Keratinocyte (primary cell): ENCODE measurements around the gene DNAI7. TPM values are rescaled to one million over a fixed set of nuclear protein-coding genes. Genes with fewer than 3 reads are reported as not detected.

ENCODE experiments used
- DNase-seq: peaks from one replicate; pipeline ENCODE4 v3.0.0-alpha.2; 2011; ENCODE audit warnings: low read depth, missing footprints, low spot score
- FAIRE-seq: peaks from 2 replicates; lab custom pipeline; 2011; peaks lifted over from hg19 to GRCh38; lab: Jason Lieb, UNC
- H2AFZ ChIP-seq: 2 replicates; pipeline ENCODE4 v1.6.0; 2012; ENCODE audit warnings: low read length, control low read depth, inconsistent platforms; ENCODE audit not compliant: control insufficient read depth
- H3K27ac ChIP-seq: 2 replicates; pipeline ENCODE4 v1.5.1; 2011; ENCODE audit warnings: low read length; ENCODE audit not compliant: control insufficient read depth, insufficient read depth
- H3K27me3 ChIP-seq: 3 replicates; pipeline ENCODE4 v1.6.0; 2011; ENCODE audit warnings: low read length; ENCODE audit not compliant: control insufficient read depth, insufficient read depth; ENCODE audit errors: extremely low read depth
- H3K36me3 ChIP-seq, 2 experiments: 2 replicates in 1 of 2; 3 replicates in 1 of 2; pipeline ENCODE4 v1.5.1; 2011; ENCODE audit warnings: low read length in 2 of 2, mild to moderate bottlenecking in 1 of 2; ENCODE audit not compliant: control insufficient read depth in 2 of 2, insufficient read depth in 2 of 2; ENCODE audit errors: extremely low read depth in 1 of 2
- H3K4me1 ChIP-seq: 3 replicates; pipeline ENCODE4 v1.5.1; 2011; ENCODE audit warnings: low read length; ENCODE audit not compliant: control insufficient read depth, insufficient read depth; ENCODE audit errors: extremely low read depth
- H3K4me2 ChIP-seq: 3 replicates; pipeline ENCODE4 v1.6.0; 2011; ENCODE audit warnings: low read depth, low read length; ENCODE audit not compliant: control insufficient read depth, insufficient read depth; ENCODE audit errors: extremely low read depth
- H3K4me3 ChIP-seq, 3 experiments: fragments of 200-600 bp in 1 of 3; sonication (generic) in 1 of 3; 2 replicates in 2 of 3; 3 replicates in 1 of 3; pipeline ENCODE4 v1.5.1; 2011 to 2016; ENCODE audit warnings: low read length in 3 of 3, mild to moderate bottlenecking in 3 of 3, control low read depth in 2 of 3, inconsistent platforms in 1 of 3, low read depth in 1 of 3, mixed read lengths in 1 of 3, mixed run types in 1 of 3, moderate library complexity in 1 of 3; ENCODE audit not compliant: control insufficient read depth in 2 of 3, insufficient read depth in 2 of 3; ENCODE audit errors: extremely low read depth in 1 of 3
- H3K79me2 ChIP-seq: 2 replicates; pipeline ENCODE4 v1.6.0; 2012; ENCODE audit warnings: low read length; ENCODE audit not compliant: control insufficient read depth, insufficient read depth
- H3K9ac ChIP-seq: 3 replicates; pipeline ENCODE4 v1.6.0; 2011; ENCODE audit warnings: low read length; ENCODE audit not compliant: control insufficient read depth, insufficient read depth; ENCODE audit errors: extremely low read depth
- H3K9me1 ChIP-seq: 3 replicates; pipeline ENCODE4 v1.6.0; 2011; ENCODE audit warnings: low read length; ENCODE audit not compliant: control insufficient read depth, insufficient read depth; ENCODE audit errors: extremely low read depth
- H3K9me3 ChIP-seq: 2 replicates; pipeline ENCODE4 v1.5.1; 2012; ENCODE audit warnings: low read depth, low read length; ENCODE audit not compliant: control insufficient read depth
- H4K20me1 ChIP-seq: 3 replicates; pipeline ENCODE4 v1.6.0; 2011; ENCODE audit warnings: low read length; ENCODE audit not compliant: control insufficient read depth, insufficient read depth; ENCODE audit errors: extremely low read depth
- EZH2 ChIP-seq: IDR thresholded peaks from one replicate; pipeline ENCODE4 v1.6.1; 2012; ENCODE audit warnings: inconsistent platforms, mild to moderate bottlenecking, low read length, moderate library complexity
- dilution Hi-C: fragments of 300-500 bp; cut with MboI; formaldehyde crosslinking; loops from one replicate; pipeline ENCODE4 v1.7.0; 2020; ENCODE audit warnings: low sequenced_read_pairs; ENCODE audit not compliant: extremely low pct_ligation_motif_present
- polyA plus RNA-seq, 5 experiments: library from polyadenylated mRNA; depleted of rRNA in 3 of 5; stranded (reverse) in 3 of 5; stranded (forward) in 1 of 5; unstranded in 1 of 5; fragments of >200 nt; gene quantifications; 1 replicate in 1 of 5; 2 replicates in 3 of 5; 3 replicates in 1 of 5; pipeline versions ENCODE4 v1.2.1 to v1.2.3, GENCODE V29; 2011 to 2012; ENCODE audit warnings: missing spikeins in 2 of 5, low read depth in 1 of 5, low replicate concordance in 1 of 5
- TF ChIP-seq, protein P1 (sequence below), 3 experiments: IDR thresholded peaks in 1 of 3; conservative IDR thresholded peaks in 1 of 3; optimal IDR thresholded peaks in 1 of 3; 2 replicates in 2 of 3; 3 replicates in 1 of 3; pipeline versions ENCODE3 to v1.5.1; 2011; ENCODE audit warnings: low read length in 3 of 3, mild to moderate bottlenecking in 3 of 3, moderate library complexity in 2 of 3, control low read depth in 1 of 3, inconsistent platforms in 1 of 3; ENCODE audit not compliant: insufficient read depth in 2 of 3; ENCODE audit errors: extremely low read depth in 1 of 3

Gene DNAI7
- polyA plus RNA-seq, 1 donor (not counting 4 experiments of a cell fraction or from before 2014, with no cell fraction given), result 0.10 TPM

DNA sequence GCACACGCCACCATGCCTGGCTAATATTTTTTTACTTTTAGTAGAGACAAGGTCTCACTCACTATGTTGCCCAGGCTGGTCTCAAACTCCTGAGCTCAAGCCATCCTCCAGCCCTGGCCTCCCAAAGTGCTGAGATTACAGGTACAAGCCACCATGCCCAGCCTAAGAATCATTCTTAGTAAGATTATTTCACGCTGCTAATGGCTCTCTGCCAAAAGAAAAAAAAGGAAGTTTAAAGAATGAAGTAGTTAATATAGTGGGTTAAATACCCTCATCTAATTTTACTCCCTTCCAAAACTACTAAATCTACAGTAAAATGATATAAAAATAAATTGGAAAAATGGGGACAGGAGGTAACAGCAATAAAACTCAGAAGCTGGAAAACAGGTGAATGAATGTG is 2.6 kb upstream of the DNAI7 start:
- Histone ChIP-seq H3K27ac (no peak overlapping the region), H3K36me3 (no peaks in the 10 kb centered on the region)

DNA sequence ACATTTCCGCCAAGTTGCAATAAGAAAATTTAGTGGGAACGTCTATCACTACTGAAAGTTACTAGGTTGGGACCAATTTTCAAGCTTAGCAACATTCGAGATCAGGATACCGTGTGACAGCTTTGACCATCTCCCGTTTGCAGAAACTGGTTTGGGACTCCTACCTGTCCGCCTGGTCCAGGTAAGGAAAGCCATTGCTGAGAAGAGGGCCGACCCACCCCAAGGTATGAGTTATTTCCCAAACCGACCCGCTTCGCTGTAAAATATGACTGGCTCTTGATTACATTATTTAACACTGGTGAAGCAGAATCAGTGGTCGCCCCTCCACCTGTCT is 271 bp downstream of the DNAI7 start:
- Histone ChIP-seq H3K9me1 (no peaks in the 10 kb centered on the region), H3K4me1 (peaks cover 9% of the 10 kb centered on the region), H3K9ac (peak overlapping the region; percentile 94), H3K27ac (peak overlapping the region; percentile 89), H3K79me2 (no peaks in the 10 kb centered on the region), H3K9me3 (no peaks in the 10 kb centered on the region), H3K27me3 (no peaks in the 10 kb centered on the region), H3K36me3 (no peaks in the 10 kb centered on the region), H2AFZ (peak overlapping the region; percentile 97), H3K4me3 (peak overlapping the region; percentile 54 to 94 (median 92)), H4K20me1 (no peaks in the 10 kb centered on the region), H3K4me2 (peak overlapping the region; percentile 99)
- dilution Hi-C loops, result no loop called here
- DNase-seq (no peak), FAIRE-seq (peak; percentile 72)
- TF ChIP-seq, protein P1, sequence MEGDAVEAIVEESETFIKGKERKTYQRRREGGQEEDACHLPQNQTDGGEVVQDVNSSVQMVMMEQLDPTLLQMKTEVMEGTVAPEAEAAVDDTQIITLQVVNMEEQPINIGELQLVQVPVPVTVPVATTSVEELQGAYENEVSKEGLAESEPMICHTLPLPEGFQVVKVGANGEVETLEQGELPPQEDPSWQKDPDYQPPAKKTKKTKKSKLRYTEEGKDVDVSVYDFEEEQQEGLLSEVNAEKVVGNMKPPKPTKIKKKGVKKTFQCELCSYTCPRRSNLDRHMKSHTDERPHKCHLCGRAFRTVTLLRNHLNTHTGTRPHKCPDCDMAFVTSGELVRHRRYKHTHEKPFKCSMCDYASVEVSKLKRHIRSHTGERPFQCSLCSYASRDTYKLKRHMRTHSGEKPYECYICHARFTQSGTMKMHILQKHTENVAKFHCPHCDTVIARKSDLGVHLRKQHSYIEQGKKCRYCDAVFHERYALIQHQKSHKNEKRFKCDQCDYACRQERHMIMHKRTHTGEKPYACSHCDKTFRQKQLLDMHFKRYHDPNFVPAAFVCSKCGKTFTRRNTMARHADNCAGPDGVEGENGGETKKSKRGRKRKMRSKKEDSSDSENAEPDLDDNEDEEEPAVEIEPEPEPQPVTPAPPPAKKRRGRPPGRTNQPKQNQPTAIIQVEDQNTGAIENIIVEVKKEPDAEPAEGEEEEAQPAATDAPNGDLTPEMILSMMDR (optimal IDR thresholded peaks at IDR 0.05 in 1 of 3, IDR thresholded peaks at IDR 0.05 in 1 of 3, conservative IDR thresholded peaks at IDR 0.05 in 1 of 3; ENCODE audit: extremely low read depth in 1 of 3, insufficient read depth in 2 of 3, low read length in 3 of 3), result no peak
- no peak for TF ChIP-seq EZH2

More for the DNA sequence above, 2.6 kb upstream of the DNAI7 start:
- H3K9ac ChIP-seq, result no peak overlapping the region
- H2AFZ ChIP-seq, result no peak overlapping the region
- H3K4me2 ChIP-seq, result no peak overlapping the region
- no peak for FAIRE-seq
- peaks cover 15% of the 10 kb centered on the region for H3K4me1 ChIP-seq
- no peaks in the 10 kb centered on the region for H3K79me2 ChIP-seq
- no peaks in the 10 kb centered on the region for H4K20me1 ChIP-seq
- no peaks in the 10 kb centered on the region for H3K9me1 ChIP-seq
- DNase-seq, result no peak
- TF ChIP-seq, protein P1 (optimal IDR thresholded peaks at IDR 0.05 in 1 of 3, IDR thresholded peaks at IDR 0.05 in 1 of 3, conservative IDR thresholded peaks at IDR 0.05 in 1 of 3; ENCODE audit: extremely low read depth in 1 of 3, insufficient read depth in 2 of 3, low read length in 3 of 3), result no peak
- no peak for TF ChIP-seq EZH2
- H3K9me3 ChIP-seq, result no peaks in the 10 kb centered on the region
- H3K4me3 ChIP-seq, result no peak overlapping the region
- dilution Hi-C loops, result no loop called here
- no peaks in the 10 kb centered on the region for H3K27me3 ChIP-seq
